Measurements from ENCODE around the gene B3GNT2.

The B3GNT2 gene

GRCh38 chr2:62219407-62220159 is 23.7 kb downstream of the B3GNT2 start (continued):
- no peak for TF ChIP-seq PATZ1 (CRISPR knock-in tag; IDR thresholded peaks at IDR 0.05; ENCODE audit: borderline replicate concordance)

GRCh38 chr2:62221141-62221540 is 25.2 kb downstream of the B3GNT2 start:
- no peak for TF ChIP-seq PATZ1 (CRISPR knock-in tag; IDR thresholded peaks at IDR 0.05; ENCODE audit: borderline replicate concordance)
- ATAC-seq, result no peak

GRCh38 chr2:62222171-62222570 is 26.3 kb downstream of the B3GNT2 start:
- ATAC-seq, result no peak
- no peak for TF ChIP-seq RARB (CRISPR knock-in tag; IDR thresholded peaks at IDR 0.05)

GRCh38 chr2:62222674-62223073 is 26.8 kb downstream of the B3GNT2 start:
- TF ChIP-seq RARB (CRISPR knock-in tag; IDR thresholded peaks at IDR 0.05) (no peak), ZFP30 (CRISPR knock-in tag; IDR thresholded peaks at IDR 0.05) (no peak), POU6F1 (CRISPR knock-in tag; IDR thresholded peaks at IDR 0.05; ENCODE audit: borderline replicate concordance, low read depth) (no peak), PATZ1 (CRISPR knock-in tag; IDR thresholded peaks at IDR 0.05; ENCODE audit: borderline replicate concordance) (no peak), GLIS3 (CRISPR knock-in tag; IDR thresholded peaks at IDR 0.05) (no peak), ZC3H10 (CRISPR knock-in tag; IDR thresholded peaks at IDR 0.05) (no peak), TCF4 (CRISPR knock-in tag; IDR thresholded peaks at IDR 0.05; ENCODE audit: borderline replicate concordance) (no peak), CREB5 (CRISPR knock-in tag; IDR thresholded peaks at IDR 0.05; ENCODE audit: low read depth) (no peak), ARNTL (CRISPR knock-in tag; IDR thresholded peaks at IDR 0.05; ENCODE audit: borderline replicate concordance, low read depth) (no peak), PPARA (CRISPR knock-in tag; IDR thresholded peaks at IDR 0.05; ENCODE audit: borderline replicate concordance) (no peak), TOX (CRISPR knock-in tag; IDR thresholded peaks at IDR 0.05; ENCODE audit: borderline replicate concordance) (no peak)
- ATAC-seq, result no peak

GRCh38 chr2:62224976-62225375 is 29.1 kb downstream of the B3GNT2 start:
- ATAC-seq, result no peak
- TF ChIP-seq GLIS3 (CRISPR knock-in tag; IDR thresholded peaks at IDR 0.05) (no peak), TOX (CRISPR knock-in tag; IDR thresholded peaks at IDR 0.05; ENCODE audit: borderline replicate concordance) (no peak), BACH2 (CRISPR knock-in tag; IDR thresholded peaks at IDR 0.05; ENCODE audit: borderline replicate concordance) (no peak), TCF4 (CRISPR knock-in tag; IDR thresholded peaks at IDR 0.05; ENCODE audit: borderline replicate concordance) (no peak), ZNF70 (CRISPR knock-in tag; IDR thresholded peaks at IDR 0.05) (no peak), CREB5 (CRISPR knock-in tag; IDR thresholded peaks at IDR 0.05; ENCODE audit: low read depth) (no peak), ZNF565 (CRISPR knock-in tag; conservative IDR thresholded peaks at IDR 0.05; ENCODE audit: low read depth) (no peak), TSHZ2 (CRISPR knock-in tag; IDR thresholded peaks at IDR 0.05) (no peak), ISL1 (CRISPR knock-in tag; IDR thresholded peaks at IDR 0.05) (no peak), SNAI2 (CRISPR knock-in tag; IDR thresholded peaks at IDR 0.05) (no peak), ZC3H10 (CRISPR knock-in tag; IDR thresholded peaks at IDR 0.05) (no peak), ESRRG (CRISPR knock-in tag; IDR thresholded peaks at IDR 0.05) (no peak), ARNTL (CRISPR knock-in tag; IDR thresholded peaks at IDR 0.05; ENCODE audit: borderline replicate concordance, low read depth) (no peak), ZFP30 (CRISPR knock-in tag; IDR thresholded peaks at IDR 0.05) (no peak), PPARA (CRISPR knock-in tag; IDR thresholded peaks at IDR 0.05; ENCODE audit: borderline replicate concordance) (no peak), OSR1 (CRISPR knock-in tag; IDR thresholded peaks at IDR 0.05) (no peak)

Measured in SK-N-SH treated with all-trans-retinoic acid at 6 μM for 48 hours (cell line).